Upper lobe of left lung (tissue), 4 donors: ENCODE measurements around the gene STK16.

Source experiments
- CTCF ChIP-seq, 6 experiments: fragments of 450-650 bp in 4 of 6; fragments of 200-600 bp in 2 of 6; sonication (generic) in 2 of 6; IDR thresholded peaks; one replicate each; pipeline ENCODE4 v1.5.1; 2016 to 2019; ENCODE audit warnings: antibody characterized with exemption in 6 of 6
- EP300 ChIP-seq, 4 donors: sonication (generic); formaldehyde crosslinking; IDR thresholded peaks; one replicate each; pipeline ENCODE4 v1.5.1; 2017; ENCODE audit warnings: antibody characterized with exemption in 4 of 4, control low read depth in 2 of 4
- POLR2A ChIP-seq, 4 donors: fragments of 450-650 bp; IDR thresholded peaks; one replicate each; pipeline ENCODE4 v1.5.1; 2016 to 2017; ENCODE audit warnings: antibody characterized with exemption in 4 of 4, mild to moderate bottlenecking in 2 of 4
- POLR2AphosphoS5 ChIP-seq, 2 donors: sonication (generic); formaldehyde crosslinking; IDR thresholded peaks; one replicate each; pipeline ENCODE4 v1.5.1; 2017; ENCODE audit warnings: antibody characterized with exemption in 2 of 2

GRCh38 chr2:219273937-219274336, 28.7 kb downstream of the STK16 start:
- TF ChIP-seq CTCF (IDR thresholded peaks at IDR 0.05) (no peak), POLR2A (IDR thresholded peaks at IDR 0.05) (no peak), POLR2AphosphoS5 (IDR thresholded peaks at IDR 0.05) (peak in 1 of 2 donors; percentile 40), EP300 (IDR thresholded peaks at IDR 0.05) (no peak)
